Measurements from ENCODE around the gene RBM19.

DNA sequence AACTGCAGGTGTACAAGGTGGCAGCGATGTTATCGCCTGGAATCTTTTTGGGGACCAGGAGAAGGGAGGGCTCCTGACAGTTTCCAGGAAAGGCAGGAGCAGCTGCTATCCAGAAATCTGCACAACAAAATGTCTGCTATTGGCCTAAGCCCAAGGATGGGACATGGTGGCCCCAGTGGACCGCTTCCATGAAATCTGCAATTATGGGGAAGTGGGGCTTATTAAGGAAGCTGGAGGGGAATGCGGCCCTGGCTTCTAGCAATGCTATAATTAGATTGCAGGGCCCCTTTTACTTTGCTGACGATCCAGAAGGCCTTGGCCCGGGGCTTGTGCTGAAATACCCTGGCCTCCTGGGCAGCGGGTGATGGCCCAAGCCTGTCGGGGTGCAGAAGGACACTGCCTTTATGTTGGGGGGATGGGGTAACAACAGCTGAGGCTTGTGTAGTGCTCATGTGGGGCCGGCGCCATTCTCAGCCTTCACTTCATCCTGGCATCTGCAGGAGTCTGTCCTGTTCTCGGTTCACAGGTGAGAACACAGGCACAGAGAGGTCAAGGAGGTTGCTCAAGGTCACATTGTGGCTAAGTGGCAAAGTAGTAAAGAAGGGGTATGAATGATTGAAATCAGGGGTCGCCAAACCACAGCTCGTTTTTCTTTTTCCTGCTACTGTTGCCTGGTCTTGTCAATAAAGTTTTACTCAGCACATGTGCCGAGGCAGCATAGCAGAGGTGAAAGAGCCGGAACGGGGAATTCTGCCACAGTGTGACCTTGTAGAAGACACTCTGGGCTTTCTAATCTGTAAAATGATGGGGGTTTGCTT is 153.5 kb downstream of the RBM19 start:
- TF ChIP-seq, protein P1, sequence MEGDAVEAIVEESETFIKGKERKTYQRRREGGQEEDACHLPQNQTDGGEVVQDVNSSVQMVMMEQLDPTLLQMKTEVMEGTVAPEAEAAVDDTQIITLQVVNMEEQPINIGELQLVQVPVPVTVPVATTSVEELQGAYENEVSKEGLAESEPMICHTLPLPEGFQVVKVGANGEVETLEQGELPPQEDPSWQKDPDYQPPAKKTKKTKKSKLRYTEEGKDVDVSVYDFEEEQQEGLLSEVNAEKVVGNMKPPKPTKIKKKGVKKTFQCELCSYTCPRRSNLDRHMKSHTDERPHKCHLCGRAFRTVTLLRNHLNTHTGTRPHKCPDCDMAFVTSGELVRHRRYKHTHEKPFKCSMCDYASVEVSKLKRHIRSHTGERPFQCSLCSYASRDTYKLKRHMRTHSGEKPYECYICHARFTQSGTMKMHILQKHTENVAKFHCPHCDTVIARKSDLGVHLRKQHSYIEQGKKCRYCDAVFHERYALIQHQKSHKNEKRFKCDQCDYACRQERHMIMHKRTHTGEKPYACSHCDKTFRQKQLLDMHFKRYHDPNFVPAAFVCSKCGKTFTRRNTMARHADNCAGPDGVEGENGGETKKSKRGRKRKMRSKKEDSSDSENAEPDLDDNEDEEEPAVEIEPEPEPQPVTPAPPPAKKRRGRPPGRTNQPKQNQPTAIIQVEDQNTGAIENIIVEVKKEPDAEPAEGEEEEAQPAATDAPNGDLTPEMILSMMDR (IDR thresholded peaks at IDR 0.05; ENCODE audit: low read depth, low read length, missing input control), result no peak
- TF ChIP-seq JUND (IDR thresholded peaks at IDR 0.05) (no peak), RAD21 (IDR thresholded peaks at IDR 0.05) (no peak), GABPA (IDR thresholded peaks at IDR 0.05 in 1 of 2, conservative IDR thresholded peaks at IDR 0.05 in 1 of 2) (no peak), SP1 (IDR thresholded peaks at IDR 0.05) (no peak), FOXA1 (IDR thresholded peaks at IDR 0.05) (no peak), RXRA (IDR thresholded peaks at IDR 0.05) (no peak), HNF4G (IDR thresholded peaks at IDR 0.05) (no peak), YY1 (IDR thresholded peaks at IDR 0.05) (no peak)
- TF ChIP-seq, protein P2, sequence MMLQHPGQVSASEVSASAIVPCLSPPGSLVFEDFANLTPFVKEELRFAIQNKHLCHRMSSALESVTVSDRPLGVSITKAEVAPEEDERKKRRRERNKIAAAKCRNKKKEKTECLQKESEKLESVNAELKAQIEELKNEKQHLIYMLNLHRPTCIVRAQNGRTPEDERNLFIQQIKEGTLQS (IDR thresholded peaks at IDR 0.05), result no peak
- TF ChIP-seq, protein P3, sequence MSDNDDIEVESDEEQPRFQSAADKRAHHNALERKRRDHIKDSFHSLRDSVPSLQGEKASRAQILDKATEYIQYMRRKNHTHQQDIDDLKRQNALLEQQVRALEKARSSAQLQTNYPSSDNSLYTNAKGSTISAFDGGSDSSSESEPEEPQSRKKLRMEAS (IDR thresholded peaks at IDR 0.05), result no peak
- TF ChIP-seq, protein P4, sequence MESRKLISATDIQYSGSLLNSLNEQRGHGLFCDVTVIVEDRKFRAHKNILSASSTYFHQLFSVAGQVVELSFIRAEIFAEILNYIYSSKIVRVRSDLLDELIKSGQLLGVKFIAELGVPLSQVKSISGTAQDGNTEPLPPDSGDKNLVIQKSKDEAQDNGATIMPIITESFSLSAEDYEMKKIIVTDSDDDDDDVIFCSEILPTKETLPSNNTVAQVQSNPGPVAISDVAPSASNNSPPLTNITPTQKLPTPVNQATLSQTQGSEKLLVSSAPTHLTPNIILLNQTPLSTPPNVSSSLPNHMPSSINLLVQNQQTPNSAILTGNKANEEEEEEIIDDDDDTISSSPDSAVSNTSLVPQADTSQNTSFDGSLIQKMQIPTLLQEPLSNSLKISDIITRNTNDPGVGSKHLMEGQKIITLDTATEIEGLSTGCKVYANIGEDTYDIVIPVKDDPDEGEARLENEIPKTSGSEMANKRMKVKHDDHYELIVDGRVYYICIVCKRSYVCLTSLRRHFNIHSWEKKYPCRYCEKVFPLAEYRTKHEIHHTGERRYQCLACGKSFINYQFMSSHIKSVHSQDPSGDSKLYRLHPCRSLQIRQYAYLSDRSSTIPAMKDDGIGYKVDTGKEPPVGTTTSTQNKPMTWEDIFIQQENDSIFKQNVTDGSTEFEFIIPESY (IDR thresholded peaks at IDR 0.05), result no peak
- TF ChIP-seq, protein P5, sequence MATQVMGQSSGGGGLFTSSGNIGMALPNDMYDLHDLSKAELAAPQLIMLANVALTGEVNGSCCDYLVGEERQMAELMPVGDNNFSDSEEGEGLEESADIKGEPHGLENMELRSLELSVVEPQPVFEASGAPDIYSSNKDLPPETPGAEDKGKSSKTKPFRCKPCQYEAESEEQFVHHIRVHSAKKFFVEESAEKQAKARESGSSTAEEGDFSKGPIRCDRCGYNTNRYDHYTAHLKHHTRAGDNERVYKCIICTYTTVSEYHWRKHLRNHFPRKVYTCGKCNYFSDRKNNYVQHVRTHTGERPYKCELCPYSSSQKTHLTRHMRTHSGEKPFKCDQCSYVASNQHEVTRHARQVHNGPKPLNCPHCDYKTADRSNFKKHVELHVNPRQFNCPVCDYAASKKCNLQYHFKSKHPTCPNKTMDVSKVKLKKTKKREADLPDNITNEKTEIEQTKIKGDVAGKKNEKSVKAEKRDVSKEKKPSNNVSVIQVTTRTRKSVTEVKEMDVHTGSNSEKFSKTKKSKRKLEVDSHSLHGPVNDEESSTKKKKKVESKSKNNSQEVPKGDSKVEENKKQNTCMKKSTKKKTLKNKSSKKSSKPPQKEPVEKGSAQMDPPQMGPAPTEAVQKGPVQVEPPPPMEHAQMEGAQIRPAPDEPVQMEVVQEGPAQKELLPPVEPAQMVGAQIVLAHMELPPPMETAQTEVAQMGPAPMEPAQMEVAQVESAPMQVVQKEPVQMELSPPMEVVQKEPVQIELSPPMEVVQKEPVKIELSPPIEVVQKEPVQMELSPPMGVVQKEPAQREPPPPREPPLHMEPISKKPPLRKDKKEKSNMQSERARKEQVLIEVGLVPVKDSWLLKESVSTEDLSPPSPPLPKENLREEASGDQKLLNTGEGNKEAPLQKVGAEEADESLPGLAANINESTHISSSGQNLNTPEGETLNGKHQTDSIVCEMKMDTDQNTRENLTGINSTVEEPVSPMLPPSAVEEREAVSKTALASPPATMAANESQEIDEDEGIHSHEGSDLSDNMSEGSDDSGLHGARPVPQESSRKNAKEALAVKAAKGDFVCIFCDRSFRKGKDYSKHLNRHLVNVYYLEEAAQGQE (IDR thresholded peaks at IDR 0.05), result no peak
